Measurements from ENCODE around the gene ITGAE.
"Not testable (repeated sequence)": the region's sequence is repeated elsewhere in the genome, so short reads cannot be mapped to it uniquely, and the experiment has no call there.

Gene ITGAE

GRCh38 chr17:3755335-3756030 lies 45.5 kb downstream of the ITGAE start:
- no peak for DNase-seq

DNA sequence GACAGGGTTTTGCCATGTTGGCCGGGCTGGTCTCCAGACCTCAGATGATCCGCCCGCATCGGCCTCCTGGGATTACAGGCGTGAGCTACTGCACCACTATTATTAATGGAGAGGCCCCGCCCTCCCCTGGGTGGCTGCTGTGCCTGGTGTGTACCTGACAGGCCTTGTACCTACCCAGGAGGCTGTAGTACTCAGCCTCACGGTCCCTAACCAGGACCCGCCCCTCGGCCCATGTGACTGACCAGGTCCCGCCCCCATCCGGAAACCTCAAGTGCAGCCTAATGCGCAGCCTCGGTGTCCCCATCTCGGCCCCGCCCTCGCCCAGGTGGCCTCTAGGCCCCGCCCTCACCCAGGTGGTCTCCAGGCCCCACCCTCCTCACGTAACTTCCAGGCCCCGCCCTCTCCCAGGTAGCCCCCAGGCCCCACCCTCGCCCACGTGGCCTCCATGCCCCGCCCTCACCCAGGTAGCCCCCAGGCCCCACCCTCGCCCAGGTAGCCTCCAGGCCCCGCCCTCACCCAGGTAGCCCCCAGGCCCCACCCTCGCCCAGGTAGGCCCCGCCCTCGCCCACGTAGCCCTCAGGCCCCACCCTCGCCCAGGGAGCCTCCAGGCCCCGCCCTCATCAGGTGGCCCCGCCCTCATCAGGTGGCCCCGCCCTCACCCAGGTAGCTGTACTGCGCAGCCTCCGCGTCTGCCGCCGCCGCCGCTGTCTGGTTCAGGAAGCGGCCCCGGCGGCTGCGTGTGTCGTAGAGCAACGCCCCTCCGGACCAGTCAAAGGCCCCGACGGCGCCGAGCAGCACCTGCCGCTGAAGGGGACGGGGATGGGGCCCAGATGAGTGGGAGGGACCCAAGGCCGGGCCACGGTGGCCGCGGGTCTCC lies 46.3 kb downstream of the ITGAE start:
- DNase-seq = peak; percentile 67

DNA sequence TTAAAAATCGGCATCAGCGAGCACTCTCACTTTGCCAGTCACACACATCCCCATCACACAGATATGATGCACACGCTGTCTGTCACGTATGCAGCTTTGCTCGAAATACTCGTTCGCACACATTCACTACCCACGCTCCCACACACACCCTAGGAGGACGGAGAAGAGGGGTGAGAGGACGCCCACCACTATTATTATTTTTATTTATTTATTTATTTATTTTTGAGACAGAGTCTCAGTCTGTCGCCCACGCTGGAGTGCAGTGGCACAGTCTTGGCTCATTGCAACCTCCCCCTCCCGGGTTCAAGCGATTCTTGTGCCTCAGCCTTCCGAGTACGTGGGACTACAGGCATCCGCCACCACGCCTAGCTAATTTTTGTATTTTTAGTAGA lies 46.9 kb downstream of the ITGAE start:
- DNase-seq = no peak

GRCh38 chr17:3753624-3754023 lies 47.4 kb downstream of the ITGAE start:
- no peak for DNase-seq

GRCh38 chr17:3751836-3752235 lies 49.2 kb downstream of the ITGAE start:
- DNase-seq = no peak

- DNase-seq = peak; percentile 55
These were observed 50.1 kb downstream of the ITGAE start for GRCh38 chr17:3750926-3751325.

DNA sequence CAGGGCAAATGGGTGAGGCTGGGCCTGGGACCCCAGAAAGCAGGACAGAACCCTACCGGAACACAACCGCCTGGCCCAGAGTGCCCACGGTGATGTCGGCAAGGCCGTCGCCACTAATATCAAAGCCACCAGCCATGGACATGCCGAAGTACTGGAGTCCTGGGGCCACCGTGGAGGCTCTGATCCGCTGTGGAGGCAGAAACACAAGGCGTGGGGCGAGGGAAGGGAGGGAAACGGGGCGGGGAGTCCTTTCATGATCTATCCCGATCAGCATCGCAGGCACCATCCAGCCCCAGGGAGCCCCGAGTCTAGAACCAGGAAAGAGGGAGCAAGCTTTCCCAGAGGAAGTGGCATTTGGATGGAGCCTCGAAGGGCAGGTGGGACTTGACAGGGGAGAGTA lies 50.7 kb downstream of the ITGAE start:
- DNase-seq = no peak

GRCh38 chr17:3748576-3748975 lies 52.4 kb downstream of the ITGAE start:
- DNase-seq = no peak

DNA sequence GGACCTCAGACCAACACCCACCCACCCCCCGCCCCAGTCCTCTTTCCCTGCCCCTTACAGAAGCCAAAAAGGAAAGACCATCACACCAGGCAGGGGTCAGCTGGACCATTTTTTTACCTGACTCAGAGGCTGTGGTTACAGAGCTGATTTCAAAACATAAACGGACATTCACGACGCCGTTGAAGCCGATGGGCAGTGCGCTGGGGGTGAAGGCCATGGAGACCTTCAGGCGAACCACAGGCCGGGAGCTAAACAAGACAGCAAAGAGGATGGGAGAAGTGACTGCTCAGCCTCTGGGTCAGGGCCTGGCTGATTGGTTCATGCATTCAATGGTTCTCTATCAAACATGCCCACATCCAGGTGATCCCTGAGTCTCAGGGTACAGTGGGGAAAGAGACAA lies 53.2 kb downstream of the ITGAE start:
- DNase-seq = no peak

- DNase-seq = no peak
These were observed 55.9 kb downstream of the ITGAE start for GRCh38 chr17:3745071-3745470.

DNA sequence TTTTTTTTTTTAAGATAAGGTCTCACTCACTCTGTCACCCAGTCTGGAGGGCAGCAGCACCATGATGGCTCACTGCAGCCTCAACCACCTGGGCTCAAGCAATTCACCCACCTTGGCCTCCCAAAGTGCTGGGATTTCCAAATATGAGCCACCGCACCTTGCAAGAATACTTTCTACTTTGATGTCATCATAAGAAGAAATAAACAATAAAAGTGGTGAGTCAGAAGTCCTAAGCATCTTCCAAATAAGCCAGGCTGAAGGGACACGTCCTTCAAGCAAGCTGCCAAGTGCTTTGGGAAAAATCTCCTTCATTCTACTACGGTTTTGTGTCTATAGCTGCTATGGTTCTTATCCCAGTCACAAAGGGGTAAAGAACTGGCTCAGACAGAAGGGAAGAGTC lies 57.0 kb downstream of the ITGAE start:
- no peak for DNase-seq

DNA sequence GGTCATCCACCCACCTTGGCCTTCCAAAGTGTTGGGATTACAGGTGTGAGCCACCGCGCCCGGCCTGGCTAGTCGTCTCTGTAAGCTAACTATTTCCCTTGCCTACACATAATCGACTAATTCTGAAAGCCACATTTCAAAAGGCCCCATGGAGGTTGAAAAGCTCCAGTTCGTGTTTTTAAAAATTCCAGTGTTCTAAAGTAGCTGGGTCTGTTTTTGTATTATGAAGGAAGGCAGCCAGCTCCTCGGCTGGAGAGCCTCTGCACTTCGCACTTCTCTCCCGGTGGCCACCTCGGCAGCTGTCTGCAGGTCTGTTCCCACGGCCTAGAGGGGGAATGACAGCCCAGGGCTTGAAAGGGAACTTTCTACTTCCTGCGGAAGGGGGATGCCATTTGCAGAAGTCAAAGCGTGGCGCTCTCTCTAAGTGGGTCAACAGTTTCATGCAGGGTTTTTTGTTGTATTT lies 60.3 kb downstream of the ITGAE start:
- no peak for DNase-seq

DNA sequence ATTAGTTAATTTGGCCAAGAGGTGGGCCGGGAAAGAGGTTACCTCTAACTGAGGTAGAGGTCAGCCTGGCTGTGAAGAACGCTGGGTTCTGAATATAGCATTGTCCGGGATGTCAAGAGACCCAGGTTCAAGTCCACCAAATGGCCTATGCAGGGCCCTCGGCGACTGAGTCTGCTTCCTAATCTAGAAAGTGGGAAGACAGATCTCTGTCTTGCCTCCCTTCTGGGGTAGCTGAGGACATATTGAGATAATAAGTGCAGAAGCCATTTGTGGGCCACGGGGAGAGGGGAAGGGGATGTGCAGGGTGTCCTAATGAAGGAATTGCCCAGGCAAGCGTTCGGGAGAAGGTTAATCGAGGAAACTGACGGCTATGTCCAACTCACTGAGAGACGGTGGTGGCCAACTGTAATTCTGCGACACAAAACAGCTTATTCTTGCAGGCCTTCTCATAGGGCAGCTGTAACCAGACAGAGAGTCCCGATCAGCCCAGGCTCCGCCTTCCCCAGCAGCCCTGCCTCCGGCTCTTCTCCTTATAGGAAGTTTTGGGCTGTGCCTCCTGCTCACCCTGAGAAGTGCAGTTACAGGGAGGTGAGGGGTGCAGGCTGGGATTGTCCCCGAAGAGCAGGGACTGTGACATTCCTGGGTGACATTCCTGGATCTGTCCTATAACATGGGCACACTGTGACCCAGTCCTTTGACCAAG lies 61.4 kb downstream of the ITGAE start:
- DNase-seq = no peak

DNA sequence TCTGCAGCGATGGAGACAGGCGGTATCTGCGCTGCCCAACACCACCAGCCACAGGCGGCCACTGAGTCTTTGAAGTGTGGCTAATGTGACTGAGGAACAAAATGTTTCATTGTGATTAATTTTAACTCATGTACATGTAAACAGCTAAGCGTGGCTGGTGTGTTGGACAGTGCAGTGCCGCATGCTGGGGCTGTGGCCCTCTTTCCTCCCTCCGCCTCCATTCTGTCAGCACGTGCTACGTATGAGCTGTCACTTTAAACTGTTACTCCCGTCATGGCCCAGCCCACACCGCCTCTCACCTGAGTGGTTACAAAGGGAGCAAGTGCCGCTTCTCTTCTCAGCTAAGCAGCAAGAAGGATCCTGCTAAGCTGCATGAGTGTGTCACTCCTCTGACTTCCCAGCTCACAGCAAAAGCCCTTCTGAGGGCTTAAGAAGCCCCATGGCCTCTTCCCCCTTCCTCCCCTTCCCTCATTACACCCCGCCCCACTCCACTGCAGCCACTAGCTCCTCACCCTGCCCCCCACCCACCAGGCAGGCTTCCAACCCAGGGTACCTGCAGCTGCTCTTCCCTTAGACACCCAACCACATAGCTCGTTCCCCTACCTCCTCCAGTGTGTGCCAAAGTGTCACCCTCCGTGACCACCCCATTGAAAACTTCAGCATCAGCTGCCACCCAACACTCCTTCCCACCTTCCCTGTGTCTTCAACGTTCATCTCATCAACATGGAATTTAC lies 62.3 kb downstream of the ITGAE start:
- peak; percentile 82 for DNase-seq

DNA sequence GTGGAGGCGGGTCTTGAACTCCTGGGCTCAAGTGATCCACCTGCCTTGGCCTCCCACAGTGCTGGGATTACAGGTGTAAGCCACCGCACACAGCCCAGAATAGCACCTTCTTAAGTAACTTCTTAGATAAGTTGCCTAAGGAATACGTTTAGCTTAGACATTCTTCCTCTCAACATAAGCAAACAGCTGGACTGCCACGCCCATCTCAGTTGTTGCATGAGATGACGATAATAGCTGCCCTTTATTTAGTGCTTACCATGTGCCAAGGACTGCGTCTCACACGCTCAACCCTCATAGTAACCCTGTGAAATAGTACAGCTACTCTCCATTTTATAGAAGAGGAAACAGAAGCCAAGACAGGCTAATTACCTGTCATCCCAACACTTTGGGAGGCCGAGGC lies 65.5 kb downstream of the ITGAE start:
- no peak for DNase-seq

GRCh38 chr17:3734911-3735276 lies 66.1 kb downstream of the ITGAE start:
- not testable (repeated sequence) for DNase-seq

DNA sequence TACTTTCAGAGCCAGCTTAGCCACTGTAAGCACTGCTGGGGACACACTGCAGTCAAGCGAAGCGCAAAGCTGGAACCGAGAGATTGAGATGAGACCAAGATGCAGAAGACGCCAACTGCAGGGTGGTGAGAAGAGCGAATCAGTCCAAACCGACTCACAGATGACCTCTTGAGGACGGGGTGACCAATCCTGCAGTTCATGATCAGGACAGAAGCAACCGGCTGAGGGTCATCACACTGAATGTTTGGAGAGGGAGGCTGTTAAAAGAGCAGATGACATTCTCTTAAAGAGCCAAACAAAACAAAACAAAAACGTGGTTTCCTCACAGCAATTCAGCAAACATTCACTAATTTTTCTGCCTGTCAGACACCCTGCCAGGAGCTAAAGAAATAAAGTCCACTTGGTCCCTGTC lies 68.8 kb downstream of the ITGAE start:
- no peak for DNase-seq

DNA sequence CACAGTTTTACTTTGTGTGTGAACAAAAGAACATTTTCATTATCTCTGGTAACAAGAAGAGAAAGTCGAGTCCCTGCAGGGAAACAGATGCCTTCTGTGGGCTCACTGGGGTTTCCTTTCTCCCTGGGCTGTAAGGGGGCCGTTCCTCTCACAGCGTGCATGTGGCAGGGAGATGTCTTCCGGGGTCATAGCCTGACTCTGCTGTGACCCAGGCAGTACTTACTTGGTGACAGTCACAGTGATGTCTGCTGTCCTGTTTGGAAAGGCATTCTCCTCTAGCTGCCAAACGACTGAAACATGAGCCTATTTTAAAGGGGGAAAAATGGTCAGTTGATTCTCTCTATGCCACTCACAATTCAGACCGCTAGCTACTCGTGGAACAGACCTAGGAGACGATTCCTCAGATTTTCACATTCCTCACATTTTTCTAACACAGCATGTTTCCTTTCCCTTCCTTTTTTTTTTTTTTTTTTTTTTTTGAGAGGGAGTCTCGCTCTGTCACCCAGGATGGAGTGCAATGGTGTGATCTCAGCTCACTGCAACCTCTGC lies 70.0 kb downstream of the ITGAE start:
- DNase-seq = no peak

- no peak for DNase-seq
These were observed 71.1 kb downstream of the ITGAE start for GRCh38 chr17:3729881-3730280.

- DNase-seq = not testable (repeated sequence)
These were observed 72.9 kb downstream of the ITGAE start for GRCh38 chr17:3728099-3728498.

- DNase-seq = no peak
These were observed 73.9 kb downstream of the ITGAE start for GRCh38 chr17:3727041-3727440.

DNA sequence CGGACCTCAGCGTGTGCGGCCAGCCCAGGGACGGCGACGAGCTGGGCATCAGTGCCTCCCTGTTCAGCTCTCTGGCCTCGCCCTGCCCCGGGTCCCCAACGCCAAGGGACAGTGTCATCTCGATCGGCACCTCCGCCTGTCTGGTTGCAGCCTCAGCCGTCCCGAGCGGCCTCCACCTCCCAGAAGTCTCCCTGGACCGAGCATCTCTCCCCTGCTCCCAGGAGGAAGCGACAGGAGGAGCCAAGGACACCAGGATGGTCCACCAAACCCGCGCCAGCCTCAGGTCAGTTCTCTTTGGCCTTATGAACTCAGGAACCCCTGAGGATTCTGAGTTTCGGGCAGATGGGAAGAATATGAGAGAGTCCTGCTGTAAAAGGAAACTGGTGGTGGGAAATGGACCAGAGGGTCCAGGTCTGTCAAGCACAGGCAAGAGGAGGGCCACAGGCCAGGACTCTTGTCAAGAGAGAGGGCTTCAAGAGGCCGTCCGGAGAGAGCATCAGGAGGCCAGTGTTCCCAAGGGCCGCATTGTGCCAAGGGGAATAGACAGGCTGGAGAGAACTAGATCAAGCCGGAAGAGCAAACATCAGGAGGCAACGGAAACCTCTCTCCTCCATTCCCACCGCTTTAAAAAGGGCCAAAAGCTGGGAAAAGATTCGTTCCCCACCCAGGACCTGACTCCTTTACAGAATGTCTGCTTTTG lies 76.5 kb downstream of the ITGAE start:
- DNase-seq = no peak
